ENCODE measurements around the gene HRC. TPM values are rescaled to one million over a fixed set of nuclear protein-coding genes. Genes with fewer than 3 reads are reported as not detected.

HRC gene
- total RNA-seq, result 1,040 TPM
- long read RNA-seq, transcript HRC-204 (4 exons, 303 nt), result minor isoform, 6 of 1,111 reads
- long read RNA-seq, transcript HRC-201 (6 exons, 2,385 nt), result major isoform, 1,014 of 1,111 reads
- long read RNA-seq, partial matches to known transcripts, result 9 of 1,111 reads
- long read RNA-seq, other reads (novel, unspliced or antisense), result 80 of 1,111 reads

- peaks cover 64% of the 10 kb centered on the region for H3K4me1 ChIP-seq
- peak; percentile 76 for DNase-seq
- no peaks in the 10 kb centered on the region for H3K27me3 ChIP-seq (ENCODE audit: low read depth)
- H3K4me3 ChIP-seq, result peak within 1 kb of the TSS; percentile 80
- peak within 1 kb of the TSS; percentile 95 for H3K27ac ChIP-seq (replicated peaks)
- TF ChIP-seq CTCF (IDR thresholded peaks at IDR 0.05; ENCODE audit: borderline replicate concordance), result no peak
- no peaks in the 10 kb centered on the region for H3K9me3 ChIP-seq (replicated peaks)
- no peaks in the 10 kb centered on the region for H3K36me3 ChIP-seq
- intact Hi-C loops (cut with micrococcal nuclease), result no loop called here
Measured at GRCh38 chr19:49155005-49155819, at the start of gene HRC. TSS of gene HRC (minus strand) at chr19:49155396. CDS start at chr19:49155237, 159 bp downstream.

- no peak for DNase-seq
- no peak overlapping the region for H3K27ac ChIP-seq (replicated peaks)
- no peaks in the 10 kb centered on the region for H3K27me3 ChIP-seq (ENCODE audit: low read depth)
- no peak overlapping the region for H3K4me3 ChIP-seq
- peaks cover 83% of the 10 kb centered on the region for H3K36me3 ChIP-seq
- H3K9me3 ChIP-seq (replicated peaks), result no peaks in the 10 kb centered on the region
- intact Hi-C loops (cut with micrococcal nuclease), result loop anchor here (5.0 kb wide), 1 partner anchor 104 kb away; no protein-coding TSS in a partner anchor
- peaks cover 39% of the 10 kb centered on the region for H3K4me1 ChIP-seq
- no peak for TF ChIP-seq CTCF (IDR thresholded peaks at IDR 0.05; ENCODE audit: borderline replicate concordance)
Measured at GRCh38 chr19:49201042-49201441, 45.8 kb upstream of the HRC start.

GRCh38 chr19:49200238-49200862 lies 45.2 kb upstream of the HRC start:
- Histone ChIP-seq H3K27ac (replicated peaks) (no peak overlapping the region), H3K9me3 (replicated peaks) (no peaks in the 10 kb centered on the region), H3K4me1 (peaks cover 40% of the 10 kb centered on the region), H3K4me3 (no peak overlapping the region), H3K36me3 (peaks cover 78% of the 10 kb centered on the region), H3K27me3 (ENCODE audit: low read depth) (no peaks in the 10 kb centered on the region)
- TF ChIP-seq CTCF (IDR thresholded peaks at IDR 0.05; ENCODE audit: borderline replicate concordance), result no peak
- no peak for DNase-seq
- intact Hi-C loops (cut with micrococcal nuclease), result loop anchor here (5.0 kb wide), 1 partner anchor 103 kb away; no protein-coding TSS in a partner anchor

GRCh38 chr19:49196527-49197240 lies 41.5 kb upstream of the HRC start:
- peaks cover 75% of the 10 kb centered on the region for H3K36me3 ChIP-seq
- no peaks in the 10 kb centered on the region for H3K9me3 ChIP-seq (replicated peaks)
- H3K4me3 ChIP-seq, result peak overlapping the region; percentile 24
- H3K4me1 ChIP-seq, result peaks cover 32% of the 10 kb centered on the region
- intact Hi-C loops (cut with micrococcal nuclease), result no loop called here
- H3K27ac ChIP-seq (replicated peaks), result peak overlapping the region; percentile 69
- TF ChIP-seq CTCF (IDR thresholded peaks at IDR 0.05; ENCODE audit: borderline replicate concordance), result peak; percentile 12
- no peaks in the 10 kb centered on the region for H3K27me3 ChIP-seq (ENCODE audit: low read depth)
- DNase-seq, result peak; percentile 59

- Histone ChIP-seq H3K36me3 (peaks cover 76% of the 10 kb centered on the region), H3K9me3 (replicated peaks) (no peaks in the 10 kb centered on the region), H3K27ac (replicated peaks) (no peak overlapping the region), H3K27me3 (ENCODE audit: low read depth) (no peaks in the 10 kb centered on the region), H3K4me1 (peaks cover 41% of the 10 kb centered on the region), H3K4me3 (no peak overlapping the region)
- intact Hi-C loops (cut with micrococcal nuclease), result no loop called here
- TF ChIP-seq CTCF (IDR thresholded peaks at IDR 0.05; ENCODE audit: borderline replicate concordance), result no peak
- DNase-seq, result no peak
Measured at GRCh38 chr19:49194408-49194807, 39.2 kb upstream of the HRC start.
